IPS-15b (cell line): Measurements from ENCODE around the gene SRM.
"Not testable (repeated sequence)": the region's sequence is repeated elsewhere in the genome, so short reads cannot be mapped to it uniquely, and the experiment has no call there.

Source experiments
- H3K27me3 ChIP-seq: one replicate; pipeline ENCODE4 v1.6.1; 2013; ENCODE audit warnings: low read length; ENCODE audit not compliant: control insufficient read depth, insufficient read depth
- H3K36me3 ChIP-seq: one replicate; pipeline ENCODE4 v1.6.1; 2013; ENCODE audit warnings: low read length; ENCODE audit not compliant: control insufficient read depth, insufficient read depth
- H3K4me1 ChIP-seq: one replicate; pipeline ENCODE4 v1.6.1; 2013; ENCODE audit warnings: mild to moderate bottlenecking, low read length; ENCODE audit not compliant: control insufficient read depth, insufficient read depth
- H3K4me3 ChIP-seq: one replicate; pipeline ENCODE4 v1.5.1; 2013; ENCODE audit warnings: low read depth, low read length
- H3K9ac ChIP-seq: one replicate; pipeline ENCODE4 v1.6.1; 2013; ENCODE audit warnings: low read depth, mild to moderate bottlenecking, low read length
- H3K9me3 ChIP-seq: one replicate; pipeline ENCODE4 v1.6.1; 2013; ENCODE audit warnings: mild to moderate bottlenecking, low read length; ENCODE audit not compliant: control insufficient read depth, insufficient read depth

SRM gene

DNA sequence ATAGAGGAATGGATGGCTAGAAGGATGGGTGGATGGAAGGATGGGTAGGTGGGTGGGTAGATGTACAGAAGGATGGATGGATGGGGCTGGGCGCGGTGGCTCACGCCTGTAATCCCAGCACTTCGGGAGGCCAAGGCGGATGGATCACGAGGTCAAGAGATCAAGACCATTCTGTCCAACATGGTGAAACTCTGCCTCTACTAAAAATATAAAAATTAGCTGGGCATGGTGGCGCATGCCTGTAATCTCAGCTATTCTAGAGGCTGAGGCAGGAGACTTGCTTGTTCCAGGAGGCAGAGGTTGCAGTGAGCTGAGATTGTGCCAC lies 19.8 kb downstream of the SRM start:
- H3K36me3 ChIP-seq, H3K9me3 ChIP-seq, H3K4me3 ChIP-seq, H3K9ac ChIP-seq, H3K27me3 ChIP-seq, H3K4me1 ChIP-seq: not testable (repeated sequence)

DNA sequence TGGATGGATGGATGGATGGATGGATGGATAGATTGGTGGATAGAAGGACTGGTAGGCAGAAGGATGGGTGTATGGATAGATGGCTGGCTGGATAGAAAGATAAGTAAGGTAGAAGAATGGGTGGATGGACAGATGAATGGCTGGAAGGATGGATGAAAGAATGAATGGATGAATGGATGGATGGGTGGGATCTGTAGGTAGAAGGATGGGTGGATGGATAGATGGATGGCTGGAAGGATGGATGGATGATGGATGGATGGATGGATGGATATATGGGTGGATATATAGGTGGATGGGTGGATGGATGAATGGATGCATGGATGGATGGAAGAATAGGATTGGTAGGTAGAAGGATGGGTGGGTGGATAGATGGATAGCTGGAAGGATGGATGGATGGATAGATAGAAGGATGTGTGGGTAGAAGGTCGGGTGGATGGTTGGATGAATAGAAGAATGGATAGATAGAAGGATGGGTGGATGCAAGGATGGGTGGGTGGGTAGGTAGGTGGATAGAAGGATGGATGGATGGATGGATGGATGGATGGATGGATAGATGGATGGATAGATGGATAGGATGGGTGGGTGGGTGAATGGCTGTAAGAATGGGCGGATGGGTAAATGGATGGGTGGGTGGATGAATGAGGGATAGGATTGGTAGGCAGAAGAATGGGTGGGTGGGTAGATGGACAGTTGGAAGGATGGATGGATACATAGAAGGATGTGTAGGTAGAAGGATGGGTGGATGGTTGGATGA lies 20.3 kb downstream of the SRM start:
- H3K4me1 ChIP-seq: no peaks in the 10 kb centered on the region
- H3K9ac ChIP-seq: peak overlapping the region; percentile 16
- H3K36me3 ChIP-seq: no peaks in the 10 kb centered on the region
- no peaks in the 10 kb centered on the region for H3K9me3 ChIP-seq
- H3K27me3 ChIP-seq: peaks cover 2% of the 10 kb centered on the region
- no peak overlapping the region for H3K4me3 ChIP-seq

DNA sequence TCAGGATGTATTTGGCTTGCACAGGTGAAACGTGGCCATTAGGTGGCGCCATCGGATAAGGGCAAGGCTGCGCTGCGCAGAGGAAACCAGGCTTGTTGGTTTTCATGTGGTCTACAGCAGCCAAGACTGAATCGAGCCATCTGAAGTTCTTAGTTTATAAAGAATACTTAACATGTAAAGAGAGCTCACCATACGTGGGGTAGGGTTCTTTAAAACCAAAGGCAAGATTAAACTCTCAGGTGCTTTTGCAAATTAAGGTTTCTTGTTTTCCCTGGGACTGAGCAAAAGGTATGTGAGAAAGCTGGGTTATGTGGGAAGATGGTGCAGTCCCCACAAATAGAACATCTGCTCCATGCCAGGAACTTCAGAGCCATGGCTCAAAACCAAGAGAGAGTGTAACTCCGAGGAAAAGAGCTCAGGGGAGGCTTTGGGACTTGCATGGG lies 22.1 kb downstream of the SRM start:
- H3K27me3 ChIP-seq: peaks cover 2% of the 10 kb centered on the region
- H3K36me3 ChIP-seq: no peaks in the 10 kb centered on the region
- no peaks in the 10 kb centered on the region for H3K4me1 ChIP-seq
- no peak overlapping the region for H3K4me3 ChIP-seq
- peak overlapping the region; percentile 17 for H3K9ac ChIP-seq
- H3K9me3 ChIP-seq: no peaks in the 10 kb centered on the region

DNA sequence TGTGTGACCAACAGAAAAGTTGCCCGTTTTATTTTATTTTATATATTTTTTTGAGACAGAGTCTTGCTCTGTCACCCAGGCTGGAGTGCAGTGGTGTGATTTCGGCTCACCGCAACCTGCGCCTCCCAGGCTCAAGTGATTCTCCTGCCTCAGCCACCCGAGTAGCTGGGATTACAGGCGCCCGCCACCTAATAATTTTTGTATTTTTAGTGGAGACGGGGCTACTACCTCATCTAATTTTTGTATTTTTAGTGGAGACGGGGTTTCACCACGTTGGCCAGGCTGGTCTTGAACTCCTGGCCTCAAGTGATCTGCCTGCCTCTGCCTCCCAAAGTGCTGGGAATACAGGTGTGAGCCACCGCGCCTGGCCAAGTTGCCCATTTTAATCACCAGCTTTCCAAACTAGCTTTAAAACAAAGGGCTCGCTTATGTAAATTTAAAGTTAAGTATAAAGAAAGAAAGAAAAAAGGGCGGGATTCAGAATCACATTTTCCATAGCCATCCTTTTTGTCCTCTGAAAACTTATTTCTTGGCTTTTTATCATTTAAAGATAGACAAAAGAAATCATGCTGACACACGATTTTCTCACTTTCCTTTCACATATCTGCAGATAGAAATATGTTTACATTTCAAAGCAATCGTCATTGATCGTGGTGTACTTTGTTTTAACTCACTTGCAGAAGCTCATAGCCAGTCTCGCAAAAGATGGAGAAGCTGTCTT lies 22.6 kb downstream of the SRM start:
- not testable (repeated sequence) for H3K9ac ChIP-seq, H3K36me3 ChIP-seq, H3K4me3 ChIP-seq, H3K4me1 ChIP-seq, H3K27me3 ChIP-seq, H3K9me3 ChIP-seq

DNA sequence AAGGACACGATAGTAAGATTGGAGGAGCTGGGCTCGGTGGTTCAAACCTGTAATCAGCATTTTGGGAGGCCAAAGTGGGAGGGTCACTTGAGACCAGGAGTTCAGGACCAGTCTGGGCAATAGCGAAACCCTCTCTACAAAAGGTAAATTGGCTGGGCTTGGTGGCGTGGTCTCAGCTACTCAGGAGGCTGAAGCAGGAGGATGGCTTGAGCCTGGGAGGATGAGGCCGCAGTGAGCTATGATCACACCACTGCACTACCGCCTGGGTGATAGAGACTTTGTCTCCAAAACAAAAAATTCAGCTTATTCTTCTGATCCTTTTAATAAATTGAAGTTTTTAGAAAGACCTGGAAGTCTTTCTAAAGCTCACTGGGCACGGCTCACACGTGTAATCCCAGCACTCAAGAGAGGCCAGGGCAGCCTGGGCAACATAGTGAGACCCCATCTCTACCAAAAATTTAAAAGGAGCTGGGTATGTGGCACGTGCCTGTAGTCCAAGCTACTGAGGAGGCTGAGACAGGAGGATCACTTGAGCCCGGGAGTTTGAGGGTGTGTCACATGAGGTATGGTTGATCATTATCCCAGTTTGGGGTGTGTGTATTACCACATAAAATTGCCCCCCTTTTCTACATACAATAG lies 28.1 kb downstream of the SRM start:
- Histone ChIP-seq H3K27me3 (no peaks in the 10 kb centered on the region), H3K9ac (no peak overlapping the region), H3K4me1 (peaks cover 8% of the 10 kb centered on the region), H3K9me3 (no peaks in the 10 kb centered on the region), H3K4me3 (no peak overlapping the region), H3K36me3 (peaks cover 2% of the 10 kb centered on the region)

DNA sequence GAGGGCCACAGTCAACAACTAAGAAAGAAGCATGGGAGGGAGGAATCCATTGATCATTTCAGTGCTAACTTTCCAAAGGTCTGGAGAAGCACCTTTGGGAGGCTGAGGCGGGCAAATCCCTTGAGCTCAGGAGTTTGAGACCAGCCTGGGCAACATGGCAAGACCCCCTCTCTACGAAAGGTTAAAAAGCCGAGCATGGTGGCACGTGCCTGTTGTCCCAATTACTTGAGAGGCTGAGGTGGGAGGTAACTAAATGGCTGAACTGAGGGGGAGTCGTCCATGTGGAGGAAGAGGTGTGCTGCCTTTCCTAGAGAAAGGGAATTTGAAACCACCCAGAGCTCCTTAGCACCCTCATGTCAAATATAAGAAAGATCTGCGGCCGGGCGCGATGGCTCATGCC lies 29.0 kb downstream of the SRM start:
- no peak overlapping the region for H3K4me3 ChIP-seq
- peaks cover 3% of the 10 kb centered on the region for H3K36me3 ChIP-seq
- H3K4me1 ChIP-seq: peaks cover 8% of the 10 kb centered on the region
- H3K9me3 ChIP-seq: no peaks in the 10 kb centered on the region
- H3K27me3 ChIP-seq: no peaks in the 10 kb centered on the region
- H3K9ac ChIP-seq: no peak overlapping the region

DNA sequence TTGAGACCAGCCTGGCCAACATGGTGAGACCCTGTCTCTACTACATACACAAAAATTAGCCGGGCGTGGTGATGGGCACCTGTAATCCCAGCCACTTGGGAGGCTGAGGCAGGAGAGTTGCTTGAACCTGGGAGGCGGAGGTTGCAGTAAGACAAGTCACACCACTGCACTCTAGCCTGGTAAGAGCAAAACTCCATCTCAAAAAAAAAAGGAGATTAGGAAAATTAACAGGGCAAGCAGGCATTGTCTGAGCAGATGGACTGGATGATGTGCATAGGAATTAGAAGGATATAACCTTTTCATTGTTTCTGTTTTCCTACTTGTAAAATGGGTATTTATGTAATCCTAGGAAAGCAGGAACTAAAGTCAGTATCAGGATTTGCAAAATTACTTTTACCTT lies 31.8 kb downstream of the SRM start:
- peaks cover 8% of the 10 kb centered on the region for H3K4me1 ChIP-seq
- no peaks in the 10 kb centered on the region for H3K9me3 ChIP-seq
- H3K36me3 ChIP-seq: peaks cover 8% of the 10 kb centered on the region
- no peaks in the 10 kb centered on the region for H3K27me3 ChIP-seq
- H3K9ac ChIP-seq: no peak overlapping the region
- H3K4me3 ChIP-seq: no peak overlapping the region

DNA sequence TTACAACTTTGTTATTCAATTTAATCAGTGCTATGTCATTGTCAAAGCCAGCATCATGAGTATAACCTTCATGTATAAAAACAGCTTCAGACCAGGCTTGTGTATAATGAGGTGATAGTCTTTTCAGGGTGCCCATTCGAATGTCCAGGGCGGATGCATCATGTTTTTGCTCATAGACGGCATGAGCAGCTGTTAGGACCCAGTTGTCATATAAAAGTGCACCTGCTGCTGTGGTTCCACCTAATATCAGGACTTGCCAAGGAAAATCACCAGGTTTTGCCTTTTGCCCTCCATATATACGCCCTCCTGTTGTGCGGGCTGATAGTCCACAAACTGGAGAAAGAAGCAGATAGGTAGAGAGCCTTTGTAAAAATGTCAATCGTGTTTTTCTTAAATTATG lies 32.5 kb downstream of the SRM start:
- Histone ChIP-seq H3K4me3 (no peak overlapping the region), H3K4me1 (peaks cover 8% of the 10 kb centered on the region), H3K36me3 (peaks cover 9% of the 10 kb centered on the region), H3K9me3 (no peaks in the 10 kb centered on the region), H3K9ac (no peak overlapping the region), H3K27me3 (no peaks in the 10 kb centered on the region)

DNA sequence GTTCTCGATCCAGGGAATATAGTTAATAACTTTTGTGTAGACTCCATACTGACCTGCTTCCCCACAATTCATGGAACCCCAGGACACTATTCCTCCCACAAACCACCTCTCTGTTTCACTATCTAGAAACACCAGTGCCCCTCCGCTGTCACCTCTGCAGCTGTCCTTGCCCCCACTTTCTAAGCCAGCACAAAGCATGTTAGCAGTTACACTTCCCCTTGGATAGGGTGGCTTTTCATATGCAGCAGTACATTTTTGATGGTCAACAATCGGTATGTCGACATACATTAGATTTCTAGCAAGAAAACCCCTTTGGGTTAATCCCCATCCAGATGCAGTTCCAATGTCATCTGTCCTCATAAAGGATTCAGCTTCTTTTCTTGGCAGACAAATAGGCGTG lies 32.9 kb downstream of the SRM start:
- Histone ChIP-seq H3K4me3 (no peak overlapping the region), H3K9ac (no peak overlapping the region), H3K36me3 (peaks cover 13% of the 10 kb centered on the region), H3K9me3 (no peaks in the 10 kb centered on the region), H3K27me3 (no peaks in the 10 kb centered on the region), H3K4me1 (peaks cover 8% of the 10 kb centered on the region)

DNA sequence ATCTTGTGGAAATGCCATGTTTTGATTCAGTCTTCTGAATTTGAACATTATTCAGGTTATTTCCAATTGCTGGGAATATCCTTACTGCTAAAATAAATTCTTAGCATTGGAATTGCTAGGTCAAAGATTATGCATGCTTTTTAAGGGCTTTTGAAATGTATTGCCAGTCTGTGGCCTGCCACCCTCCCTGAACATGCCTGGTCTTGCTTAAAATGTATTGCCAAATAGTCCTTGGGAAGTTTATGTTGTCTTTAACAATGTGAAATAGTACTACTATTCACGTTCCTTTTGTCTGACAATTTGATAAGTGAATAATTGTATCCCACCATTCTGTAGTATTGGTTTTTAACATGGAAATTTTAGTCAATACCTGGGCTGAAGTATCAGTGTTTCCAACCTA lies 33.8 kb downstream of the SRM start:
- H3K27me3 ChIP-seq: no peaks in the 10 kb centered on the region
- peaks cover 20% of the 10 kb centered on the region for H3K36me3 ChIP-seq
- H3K9ac ChIP-seq: no peak overlapping the region
- H3K9me3 ChIP-seq: no peaks in the 10 kb centered on the region
- peaks cover 8% of the 10 kb centered on the region for H3K4me1 ChIP-seq
- no peak overlapping the region for H3K4me3 ChIP-seq

DNA sequence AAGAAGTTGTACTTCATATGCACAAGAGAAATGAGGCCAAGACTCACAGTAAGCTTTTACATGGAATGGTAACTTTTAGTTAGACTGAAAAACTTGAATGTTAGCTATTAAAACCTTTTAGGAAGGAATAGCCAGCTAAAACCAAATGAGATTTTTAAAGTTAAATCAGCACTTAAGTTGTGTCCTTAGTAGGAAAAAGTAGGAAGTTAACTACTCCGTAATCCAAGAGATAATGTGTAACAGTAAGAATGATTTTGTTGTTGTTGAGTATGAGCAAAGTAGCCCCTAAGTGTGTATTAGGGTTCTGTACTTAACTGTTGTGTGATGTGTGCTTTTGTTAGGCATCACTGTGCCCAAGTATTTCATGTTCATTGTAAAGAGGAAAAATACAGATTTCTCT lies 34.2 kb downstream of the SRM start:
- Histone ChIP-seq H3K4me1 (peaks cover 4% of the 10 kb centered on the region), H3K36me3 (peaks cover 24% of the 10 kb centered on the region), H3K4me3 (no peak overlapping the region), H3K9me3 (no peaks in the 10 kb centered on the region), H3K9ac (no peak overlapping the region), H3K27me3 (no peaks in the 10 kb centered on the region)

DNA sequence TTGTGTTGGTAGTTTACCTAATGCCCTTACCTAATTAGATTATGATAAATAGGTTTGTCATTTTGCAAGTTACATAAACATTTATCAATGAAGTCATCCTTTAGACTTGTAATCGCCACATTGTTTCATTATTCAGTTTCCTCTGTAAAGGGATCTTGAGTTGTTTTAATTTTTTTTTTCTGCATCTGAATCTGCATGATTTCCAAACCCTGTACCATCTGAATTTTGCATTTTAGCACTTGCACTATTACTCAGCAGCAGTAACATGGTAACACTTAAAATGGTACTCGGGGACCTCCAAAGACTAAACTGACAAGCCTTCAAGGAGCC lies 35.0 kb downstream of the SRM start:
- H3K36me3 ChIP-seq: peaks cover 26% of the 10 kb centered on the region
- H3K27me3 ChIP-seq: no peaks in the 10 kb centered on the region
- H3K4me3 ChIP-seq: no peak overlapping the region
- no peak overlapping the region for H3K9ac ChIP-seq
- no peaks in the 10 kb centered on the region for H3K9me3 ChIP-seq
- no peaks in the 10 kb centered on the region for H3K4me1 ChIP-seq
